RPMI7951 (cell line): ENCODE results near the gene KCNJ12. TPM values are rescaled to one million over a fixed set of nuclear protein-coding genes. Genes with fewer than 3 reads are reported as not detected.
"Not testable (repeated sequence)": the region's sequence is repeated elsewhere in the genome, so short reads cannot be mapped to it uniquely, and the experiment has no call there.

ENCODE experiments used
- DNase-seq: peaks from one replicate; pipeline ENCODE4 v3.0.0-alpha.2; 2012; ENCODE audit warnings: low read depth
- total RNA-seq: library from RNA; depleted of rRNA; stranded (reverse); fragments of >200 nt; shearing (Covaris generic); gene quantifications from 2 replicates; pipeline ENCODE4 v1.2.3, GENCODE V29; 2014

KCNJ12 gene
- total RNA-seq, 1 experiment from 2014 or later, result not detected

DNA sequence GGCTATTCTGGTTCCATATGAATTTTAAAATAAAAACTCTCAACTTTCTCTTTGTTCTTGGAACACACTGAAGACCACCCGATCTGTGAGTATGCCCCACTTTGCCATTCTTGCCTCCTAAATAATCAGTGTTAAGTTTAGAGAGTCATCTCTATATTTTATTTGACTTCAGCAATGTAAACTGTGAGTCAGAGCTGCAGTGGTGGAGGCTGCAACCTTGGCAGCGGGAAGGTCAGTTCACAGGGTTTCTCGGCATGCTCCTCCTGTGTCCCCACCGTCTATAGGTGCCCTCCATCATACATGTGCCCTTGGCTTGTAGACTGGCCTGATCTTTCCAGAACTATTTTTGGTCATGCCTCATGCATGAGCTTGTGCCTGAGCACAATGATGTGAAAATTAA is 71.4 kb downstream of the KCNJ12 start:
- DNase-seq, result not testable (repeated sequence)

DNA sequence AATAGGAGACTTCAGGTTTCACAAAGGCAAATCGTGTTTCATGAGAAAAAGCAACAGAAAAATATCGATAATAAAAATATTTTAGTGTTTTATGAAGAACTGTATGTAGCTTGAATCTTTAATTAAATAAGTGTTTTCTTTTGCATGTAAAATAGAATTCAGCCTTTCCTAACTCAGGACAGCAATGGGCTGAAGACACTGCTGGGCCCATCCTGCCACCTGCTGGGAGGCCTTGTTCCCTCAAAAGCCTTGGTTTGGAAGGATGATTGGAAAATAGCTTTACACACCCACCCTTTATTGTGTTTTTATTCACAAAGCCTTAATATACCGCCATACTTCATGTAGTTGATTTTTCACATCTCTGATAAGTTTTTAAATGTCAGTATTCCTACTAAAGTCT is 73.7 kb downstream of the KCNJ12 start:
- not testable (repeated sequence) for DNase-seq

DNA sequence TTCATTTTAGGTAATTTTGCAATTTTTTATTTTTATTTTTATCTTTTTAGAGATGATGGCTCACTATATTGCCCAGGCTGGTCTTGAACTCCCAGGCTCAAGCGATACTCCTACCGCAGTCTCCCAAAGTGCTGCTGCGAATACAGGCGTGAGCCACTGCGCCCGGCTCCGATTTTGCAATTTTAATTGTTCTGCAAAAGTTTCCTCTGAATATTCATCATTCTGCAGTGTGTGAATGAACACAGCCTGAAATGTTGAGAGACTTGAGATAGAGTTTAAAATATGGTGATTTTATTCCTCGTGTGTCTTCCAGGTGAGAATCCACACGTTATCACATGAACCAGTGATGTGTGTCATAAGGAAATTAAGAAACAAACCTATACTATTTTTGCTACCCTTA is 75.8 kb downstream of the KCNJ12 start:
- no peak for DNase-seq

DNA sequence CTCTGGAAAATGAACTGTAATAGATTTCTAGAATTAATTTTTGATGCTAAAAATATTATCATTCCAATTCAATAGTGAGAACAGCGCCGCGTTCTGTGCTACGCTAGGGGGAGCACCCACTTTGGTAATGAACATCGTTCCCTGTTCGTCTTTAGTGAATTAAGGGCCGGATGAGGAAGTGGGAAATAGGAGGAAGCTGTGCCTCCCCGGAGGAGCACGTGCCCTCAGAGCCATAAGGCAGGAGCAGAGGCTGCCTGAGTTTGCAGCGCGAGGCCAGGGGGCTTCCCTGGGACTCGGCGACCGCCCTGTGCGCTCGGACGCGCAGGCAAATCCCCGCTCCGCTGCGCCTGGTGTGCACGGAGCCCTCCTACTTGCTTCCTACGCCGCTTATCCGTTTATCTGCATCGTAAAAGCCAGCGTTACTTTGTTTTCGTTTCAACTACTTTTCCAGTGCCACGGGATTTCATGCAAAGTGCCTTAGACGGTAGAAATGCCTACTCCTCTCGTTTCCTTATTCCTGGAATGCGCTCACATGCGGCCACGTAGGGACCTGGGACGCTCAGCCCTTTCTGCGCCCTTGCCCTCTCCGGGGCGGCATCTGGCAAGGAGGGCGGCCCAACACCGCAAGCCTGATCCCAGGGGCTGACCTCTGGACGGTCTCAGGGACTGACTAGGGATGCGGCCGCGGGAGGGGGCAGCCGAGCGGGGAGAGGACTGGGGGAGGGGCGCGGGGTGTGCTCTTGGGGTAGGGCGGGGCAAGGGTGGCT is 76.4 kb downstream of the KCNJ12 start:
- no peak for DNase-seq

DNA sequence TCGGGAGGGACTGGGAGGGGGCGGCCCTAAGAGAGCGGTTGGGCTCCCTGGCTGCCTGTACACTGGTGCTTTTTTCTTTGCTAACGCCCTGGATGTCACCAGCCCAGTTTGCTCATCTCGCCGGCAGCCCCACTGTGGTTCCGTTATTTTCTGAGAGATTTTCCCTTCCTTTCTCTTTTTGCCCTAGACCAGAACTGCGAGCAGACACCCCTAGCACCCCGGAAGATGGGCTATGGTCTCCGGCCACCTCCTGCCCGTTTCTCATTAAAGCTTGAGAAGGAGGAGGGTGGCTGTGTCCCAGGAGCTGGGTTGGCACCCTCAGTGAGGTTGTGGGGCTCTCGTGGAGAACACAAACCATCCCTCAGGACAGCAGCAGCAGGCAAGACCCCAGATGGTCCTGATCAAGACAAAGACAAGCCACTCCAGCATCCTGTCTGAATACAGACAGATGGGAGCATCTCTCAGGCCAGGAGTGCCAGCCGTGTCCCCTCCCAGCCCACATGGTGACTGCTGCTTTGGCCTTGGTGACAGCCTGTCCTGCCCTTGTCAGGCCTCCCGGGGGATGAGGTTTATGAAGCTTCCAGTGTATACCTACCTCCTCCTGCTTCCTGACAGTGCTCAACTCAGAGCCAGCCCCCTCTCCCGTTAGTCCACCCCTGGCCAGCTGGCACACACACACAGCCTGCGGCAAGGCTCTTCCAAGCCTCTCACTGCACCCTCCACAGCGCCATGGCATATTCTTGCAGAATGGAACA is 77.2 kb downstream of the KCNJ12 start:
- no peak for DNase-seq

DNA sequence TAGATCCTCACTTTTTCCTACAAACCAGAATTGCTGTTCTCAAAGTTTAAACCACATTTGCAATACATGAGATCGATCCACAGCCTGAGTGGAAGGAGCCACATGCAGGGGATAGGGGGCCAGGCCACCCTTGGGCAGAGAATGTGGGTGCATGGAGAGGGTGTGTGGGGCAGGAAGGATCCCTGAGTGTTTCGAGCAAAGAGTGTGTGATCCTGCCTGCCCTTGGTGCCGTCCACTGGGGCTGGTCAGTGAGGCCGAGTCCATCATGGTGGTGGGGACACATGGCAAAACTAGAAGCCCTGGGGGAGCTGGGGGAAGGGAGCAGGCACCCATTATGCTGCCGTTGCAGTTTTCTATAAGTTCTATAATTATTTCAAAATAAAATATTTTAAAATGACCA is 77.8 kb downstream of the KCNJ12 start:
- DNase-seq, result not testable (repeated sequence)

DNA sequence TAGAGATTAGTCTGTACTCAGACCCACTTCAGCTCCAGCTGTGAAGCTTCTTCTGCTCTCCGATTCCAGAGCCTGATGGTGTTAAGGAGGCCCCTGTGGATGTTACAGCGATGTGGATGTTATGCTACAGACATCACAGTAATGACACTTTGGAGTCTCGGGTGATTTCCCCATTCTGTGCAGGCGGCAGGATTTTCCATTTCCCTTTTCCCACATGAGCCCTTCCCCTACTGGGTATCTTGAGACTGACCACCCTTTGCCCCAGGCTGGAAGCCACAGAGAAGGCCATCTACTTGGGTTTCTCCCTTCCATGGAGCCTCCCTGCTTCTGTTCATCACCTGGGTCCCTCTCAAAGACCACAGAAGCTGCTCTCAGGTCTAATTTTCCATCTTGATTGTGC is 78.3 kb downstream of the KCNJ12 start:
- no peak for DNase-seq

DNA sequence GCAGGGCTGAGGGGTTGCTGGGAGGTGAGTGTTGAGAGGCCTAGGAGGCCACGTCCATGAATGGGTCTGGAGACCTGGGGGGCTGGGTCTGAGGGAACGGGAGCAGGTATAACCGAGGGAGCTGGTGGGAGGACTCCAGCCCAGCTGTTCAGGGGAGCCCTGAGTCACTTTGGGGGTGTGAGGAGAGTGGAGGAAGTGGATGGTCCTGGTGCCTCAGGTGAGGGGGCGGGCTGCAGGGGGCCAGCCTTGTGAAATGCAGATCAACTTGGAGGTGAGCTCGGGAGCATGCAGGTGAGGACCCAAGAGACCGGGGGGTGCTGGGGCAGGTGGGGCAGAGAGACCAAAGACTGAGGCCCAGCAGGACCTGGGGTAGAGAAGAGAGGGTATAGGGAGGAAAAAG is 79.6 kb downstream of the KCNJ12 start:
- no peak for DNase-seq

DNA sequence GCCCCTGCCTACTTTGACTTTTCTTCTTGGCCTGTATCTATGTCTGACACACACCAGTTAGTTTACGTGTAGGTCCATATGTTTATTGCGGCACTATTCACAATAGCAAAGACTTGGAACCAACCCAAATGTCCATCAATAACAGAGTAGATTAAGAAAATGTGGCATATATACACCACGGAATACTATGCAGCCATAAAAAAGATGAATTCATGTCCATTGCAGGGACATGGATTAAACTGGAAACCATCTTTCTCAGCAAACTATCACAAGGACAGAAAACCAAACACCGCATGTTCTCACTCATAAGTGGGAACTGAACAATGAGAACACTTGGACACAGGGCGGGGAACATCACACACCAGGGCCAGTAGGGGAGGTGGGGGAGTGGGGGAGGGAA is 80.3 kb downstream of the KCNJ12 start:
- not testable (repeated sequence) for DNase-seq

DNA sequence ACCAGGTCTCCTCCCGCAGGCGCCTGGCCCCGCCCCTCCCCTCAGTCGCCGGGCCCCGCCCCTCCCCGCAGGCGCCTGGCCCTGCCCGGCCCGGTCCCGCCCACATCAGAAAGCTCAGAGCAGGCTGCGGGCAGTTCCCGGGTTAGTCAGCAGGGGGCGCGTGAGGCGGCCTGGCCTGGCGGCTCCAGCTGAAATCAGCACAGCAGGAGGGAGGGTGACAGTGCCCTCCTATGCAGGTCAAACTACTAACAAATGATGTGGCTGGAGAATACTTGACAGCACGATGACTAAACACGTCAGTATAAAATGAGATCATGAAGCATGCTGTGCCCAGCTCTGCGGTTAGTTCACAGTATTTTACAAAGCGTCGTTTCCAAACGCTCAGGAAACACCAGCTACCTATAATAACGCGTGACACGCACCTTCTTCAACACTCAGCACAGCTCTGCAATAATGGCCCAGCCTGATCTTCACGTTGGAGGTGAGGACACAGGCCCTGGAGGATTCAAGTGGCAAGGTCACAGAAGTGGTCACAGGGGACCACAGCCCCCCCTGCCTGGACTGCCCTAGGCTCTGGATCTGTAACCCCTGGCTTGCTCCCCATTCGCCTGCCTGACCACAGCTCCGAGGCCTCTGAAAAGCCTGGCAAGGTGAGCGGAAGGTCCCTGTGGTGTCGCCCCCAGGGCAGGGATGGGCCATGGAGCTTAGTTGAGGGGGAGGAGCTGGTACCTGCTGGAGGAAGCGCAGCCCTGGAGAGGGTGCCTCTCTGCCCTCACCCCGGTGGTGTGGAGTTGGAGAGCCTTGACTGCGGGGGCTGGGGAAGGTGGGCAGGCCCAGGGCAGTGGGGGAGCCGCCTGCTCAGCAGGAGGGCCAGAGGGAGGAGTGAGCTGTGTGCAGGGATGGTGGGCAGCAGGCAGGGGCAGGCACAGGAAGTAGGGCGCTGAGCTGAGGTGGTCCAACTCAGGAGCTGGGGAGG is 81.2 kb downstream of the KCNJ12 start:
- DNase-seq, result peak; percentile 88

DNA sequence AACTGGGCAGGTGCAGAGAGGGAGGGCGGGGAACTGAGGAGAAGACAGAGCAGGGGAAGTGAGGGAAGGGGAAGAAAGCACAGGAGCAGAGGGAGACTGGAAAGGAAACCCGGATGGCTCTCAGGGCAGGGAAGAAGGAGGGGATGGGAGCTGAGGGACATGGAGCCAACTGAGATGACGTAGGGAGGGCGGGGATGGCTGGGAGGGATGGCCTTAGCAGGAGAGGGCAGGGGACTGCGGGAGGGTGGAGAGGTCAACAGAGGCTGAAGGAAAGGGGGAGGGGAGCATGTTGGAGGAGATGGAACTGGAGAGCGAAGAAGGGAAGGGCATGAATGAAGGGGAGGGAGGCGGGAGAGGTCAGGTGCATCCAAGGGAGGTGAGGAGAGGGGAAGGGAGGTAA is 81.9 kb downstream of the KCNJ12 start:
- DNase-seq, result no peak

DNA sequence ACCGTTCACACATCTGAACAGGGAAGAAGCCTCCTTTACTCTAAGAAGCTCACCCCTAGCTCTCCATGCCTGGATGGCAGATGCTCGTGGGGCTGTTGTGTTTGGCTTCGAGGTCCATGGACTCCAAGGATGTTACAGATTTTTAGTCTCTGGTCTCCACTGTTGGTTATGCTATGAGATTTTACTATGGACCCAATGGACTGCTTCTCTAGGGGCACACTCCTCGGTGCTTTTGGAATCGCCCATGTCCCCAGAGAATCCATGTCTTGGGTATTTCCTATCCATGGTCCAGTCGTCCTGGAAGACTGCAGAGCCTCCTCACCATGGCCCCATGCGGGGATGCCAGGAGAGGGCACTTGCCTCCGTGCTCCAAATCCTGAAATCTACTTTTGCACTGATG is 83.4 kb downstream of the KCNJ12 start:
- no peak for DNase-seq

DNA sequence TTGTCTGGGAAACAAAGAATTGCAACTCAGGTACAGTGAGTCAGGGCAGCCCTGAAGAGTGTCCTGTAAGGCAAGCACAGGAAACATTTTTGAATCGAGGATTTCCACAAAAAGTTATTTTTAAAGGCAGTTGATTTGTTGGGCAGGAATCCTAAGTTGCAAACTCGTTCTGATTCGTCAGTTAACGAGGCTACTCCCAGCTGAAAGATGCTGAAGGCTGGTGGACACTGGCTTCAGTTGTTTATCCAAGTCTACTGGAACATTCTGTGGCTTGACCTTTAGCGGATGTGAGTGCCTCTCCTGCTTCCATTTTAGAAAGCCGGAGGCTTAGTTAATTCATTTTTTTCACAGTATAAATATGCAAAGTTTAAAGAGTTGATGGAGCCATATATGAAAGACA is 84.2 kb downstream of the KCNJ12 start:
- peak; percentile 64 for DNase-seq

DNA sequence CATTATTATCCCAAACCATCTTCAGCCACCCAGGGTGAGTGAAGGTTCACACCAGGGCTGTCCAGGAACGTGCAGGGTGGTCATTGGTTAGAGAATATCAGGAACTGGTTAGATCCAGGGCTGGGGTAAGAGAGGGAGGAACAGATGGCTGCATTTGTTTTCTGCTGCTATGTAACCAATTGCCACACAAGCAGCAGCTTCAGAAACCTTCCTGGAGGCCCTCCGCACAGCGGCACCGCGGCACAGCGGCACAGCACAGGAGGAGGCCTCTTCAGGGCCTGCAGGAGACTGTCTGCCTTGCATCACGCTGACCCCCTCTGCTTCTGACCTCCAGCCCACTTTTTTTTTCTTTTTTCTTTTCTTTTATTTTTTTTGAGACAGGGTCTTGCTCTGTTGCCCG is 86.1 kb downstream of the KCNJ12 start:
- DNase-seq, result no peak

DNA sequence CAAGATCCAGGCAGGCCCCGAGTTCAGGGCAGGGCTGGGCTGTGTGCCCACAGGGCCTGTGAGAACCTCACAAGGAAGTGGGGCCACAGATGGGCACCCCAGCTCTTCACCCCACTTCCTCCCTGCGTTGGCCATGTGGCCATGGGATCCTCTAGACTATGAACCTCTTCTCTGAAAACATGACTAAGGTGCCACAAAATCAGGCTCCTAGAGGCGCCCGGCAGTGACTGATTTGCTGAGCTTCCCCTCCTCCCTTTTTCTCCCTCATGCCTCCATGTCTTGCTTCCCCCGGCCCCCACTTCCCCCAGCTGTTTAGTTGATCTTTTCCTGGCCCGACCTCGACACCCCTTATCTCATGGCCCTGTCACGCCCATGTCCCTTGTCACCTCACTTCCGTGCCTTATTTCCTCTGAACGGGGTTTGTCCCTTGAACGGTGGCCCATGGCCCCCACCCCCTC is 87.1 kb downstream of the KCNJ12 start:
- DNase-seq, result no peak

DNA sequence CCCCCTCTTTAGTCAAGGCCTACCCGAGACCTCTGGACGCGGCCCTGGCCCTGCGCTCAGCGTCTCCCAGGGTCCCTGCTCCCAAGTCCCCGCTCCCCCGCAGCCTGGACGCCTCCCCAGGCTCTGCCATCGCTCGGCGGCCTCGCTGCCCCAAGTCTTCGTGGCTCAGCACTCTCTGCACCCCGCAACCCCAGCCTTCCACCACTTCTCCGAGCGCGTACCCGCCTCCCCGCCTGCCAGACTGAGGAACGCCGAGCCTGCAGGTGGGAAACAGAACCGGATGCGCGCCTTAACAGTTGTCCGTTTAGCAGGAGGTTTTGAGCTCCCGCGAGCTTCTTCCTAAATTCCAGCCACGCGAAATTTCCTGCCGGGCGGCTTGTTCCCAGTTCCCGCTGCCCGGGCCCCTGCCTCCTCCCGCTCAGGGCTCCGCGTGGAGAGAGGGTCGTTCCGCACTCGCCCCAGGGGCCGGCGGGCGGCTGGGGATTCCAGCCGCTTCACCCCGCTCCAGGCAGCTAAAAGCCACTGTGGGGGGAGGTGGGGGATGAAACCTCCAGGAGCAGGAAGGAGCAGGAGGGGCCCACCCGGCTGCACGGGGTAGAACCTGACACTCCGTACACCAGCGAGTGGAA is 87.7 kb downstream of the KCNJ12 start:
- DNase-seq, result no peak

DNA sequence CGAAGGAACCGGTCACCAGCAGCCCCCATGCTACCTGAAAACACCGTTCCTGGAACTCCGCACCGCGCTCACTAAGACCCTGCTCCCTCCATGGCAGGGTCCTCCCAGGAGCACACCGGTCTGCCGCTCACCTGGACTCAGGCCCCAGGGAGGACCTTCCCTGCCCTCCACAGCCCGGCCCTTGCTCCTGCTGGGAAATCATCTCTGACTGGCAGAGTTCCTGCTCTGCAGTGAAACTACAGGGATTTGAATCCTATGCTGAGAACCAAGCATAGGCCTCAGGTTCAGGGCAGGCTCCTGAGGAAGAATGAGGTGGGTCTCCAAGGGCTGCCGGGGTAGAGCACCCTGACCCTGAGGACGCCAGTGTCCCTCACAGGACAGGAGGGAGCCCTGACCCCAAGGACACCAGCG is 88.5 kb downstream of the KCNJ12 start:
- no peak for DNase-seq

DNA sequence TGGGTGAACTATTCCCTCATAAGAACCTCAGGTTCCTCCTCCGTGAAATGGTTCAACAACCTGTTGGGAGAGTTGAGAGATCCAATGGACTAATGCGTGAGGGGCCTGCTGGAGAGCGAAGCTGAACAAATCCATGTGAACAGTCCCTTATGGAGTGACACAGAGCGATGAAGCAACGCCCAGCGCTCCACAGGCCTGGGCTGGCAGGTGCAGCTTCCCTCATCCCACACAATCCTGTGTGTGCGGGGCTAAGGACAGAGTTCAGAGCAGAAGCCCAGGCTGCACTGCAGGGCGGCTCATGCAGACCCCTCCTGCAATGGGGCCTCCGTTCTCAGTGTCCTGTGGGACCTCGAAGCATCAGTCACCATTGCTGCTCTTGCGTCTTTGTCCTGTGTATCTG is 90.4 kb downstream of the KCNJ12 start:
- DNase-seq, result no peak

DNA sequence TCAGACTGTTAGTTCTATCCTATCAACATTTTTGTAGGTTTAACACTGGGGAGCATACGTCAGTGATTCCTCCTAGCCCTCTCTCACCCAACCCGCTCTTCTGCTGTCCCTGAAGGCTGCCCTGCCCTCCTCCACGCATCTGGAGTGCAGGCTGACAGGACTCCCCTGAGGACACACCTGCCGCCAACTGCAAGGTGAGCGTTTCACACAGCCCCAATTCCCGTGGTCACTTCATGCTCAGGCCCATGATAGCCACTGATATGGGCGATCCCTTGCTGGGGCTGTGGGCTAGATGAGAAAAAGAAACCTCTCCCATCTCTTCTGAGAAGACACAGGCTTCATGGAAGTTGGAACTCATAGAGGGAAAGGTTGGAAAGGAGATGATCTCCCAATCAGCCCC is 91.0 kb downstream of the KCNJ12 start:
- no peak for DNase-seq

DNA sequence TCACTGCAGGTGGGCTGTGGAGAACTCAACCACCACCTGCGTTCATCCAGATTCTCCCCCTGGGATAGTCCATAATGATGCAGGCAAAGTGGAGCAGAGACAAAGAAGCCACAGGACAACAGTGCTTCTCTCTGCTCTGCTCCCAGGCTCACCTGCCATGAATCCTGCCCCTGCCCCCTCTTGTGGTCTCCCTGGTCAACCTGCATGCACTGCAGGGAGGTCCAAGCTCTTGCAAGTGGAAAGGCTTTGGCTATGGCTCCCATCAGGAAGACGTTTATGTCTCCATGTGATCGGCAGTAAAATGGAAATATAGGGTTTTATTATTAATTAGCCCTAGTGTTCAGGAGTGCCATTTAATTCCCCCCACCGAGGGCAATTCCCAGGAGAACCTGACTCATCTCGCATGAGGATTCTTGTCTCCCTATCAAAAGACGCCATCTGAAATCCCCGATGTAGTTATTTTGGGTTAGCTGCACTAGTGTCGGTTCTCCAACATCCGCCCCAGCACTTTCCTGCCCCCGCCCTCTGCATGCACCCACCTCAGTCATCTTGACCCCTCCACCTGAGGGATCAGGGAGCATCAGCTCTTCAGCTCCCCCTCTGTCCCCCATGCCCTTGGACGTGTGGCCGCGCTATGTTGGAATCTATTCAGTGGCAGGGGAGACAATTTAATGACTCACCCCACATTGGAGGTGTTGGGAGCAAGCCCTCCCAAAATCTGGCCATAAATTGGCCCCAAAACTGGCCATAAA is 91.8 kb downstream of the KCNJ12 start:
- no peak for DNase-seq
